ENCODE data around the gene RRP12.
"Not testable (repeated sequence)": the region's sequence is repeated elsewhere in the genome, so short reads cannot be mapped to it uniquely, and the experiment has no call there.

The RRP12 gene

GRCh38 chr10:97407211-97407951, 6.2 kb upstream of the RRP12 start:
- peak; percentile 67 for DNase-seq

- DNase-seq: not testable (repeated sequence)
These were observed 5.3 kb upstream of the RRP12 start for GRCh38 chr10:97406483-97406882.

GRCh38 chr10:97406064-97406463, 4.9 kb upstream of the RRP12 start:
- DNase-seq: peak; percentile 55

- DNase-seq: no peak
These were observed 2.9 kb upstream of the RRP12 start for GRCh38 chr10:97404044-97404443.

GRCh38 chr10:97401455-97401919, 347 bp upstream of the RRP12 start:
- DNase-seq: no peak

GRCh38 chr10:97399843-97400545, 1.1 kb downstream of the RRP12 start:
- peak; percentile 48 for DNase-seq

- DNase-seq: no peak
These were observed 5.1 kb downstream of the RRP12 start for GRCh38 chr10:97396056-97396455.

GRCh38 chr10:97393034-97393573, 8.0 kb downstream of the RRP12 start:
- no peak for DNase-seq

- no peak for DNase-seq
These were observed 11.0 kb downstream of the RRP12 start for GRCh38 chr10:97390091-97390490.

- no peak for DNase-seq
These were observed 13.0 kb downstream of the RRP12 start for GRCh38 chr10:97388152-97388551.

GRCh38 chr10:97385565-97385964, 15.6 kb downstream of the RRP12 start:
- DNase-seq: no peak

- no peak for DNase-seq
These were observed 16.5 kb downstream of the RRP12 start for GRCh38 chr10:97384641-97385040.

GRCh38 chr10:97384156-97384555, 17.0 kb downstream of the RRP12 start:
- DNase-seq: no peak

- no peak for DNase-seq
These were observed 18.0 kb downstream of the RRP12 start for GRCh38 chr10:97383159-97383558.

GRCh38 chr10:97381626-97382025, 19.5 kb downstream of the RRP12 start:
- DNase-seq: no peak

GRCh38 chr10:97380516-97380915, 20.6 kb downstream of the RRP12 start:
- DNase-seq: no peak

- DNase-seq: no peak
These were observed 21.9 kb downstream of the RRP12 start for GRCh38 chr10:97378933-97379921.

- DNase-seq: no peak
These were observed 24.7 kb downstream of the RRP12 start for GRCh38 chr10:97376413-97376812.

GRCh38 chr10:97373456-97373855, 27.7 kb downstream of the RRP12 start:
- DNase-seq: no peak

- no peak for DNase-seq
These were observed 28.8 kb downstream of the RRP12 start for GRCh38 chr10:97372233-97372875.

GRCh38 chr10:97371696-97372095, 29.4 kb downstream of the RRP12 start:
- DNase-seq: no peak

GRCh38 chr10:97367126-97367649, 34.0 kb downstream of the RRP12 start:
- no peak for DNase-seq
